Mucosa of rectum (tissue), 2 donors: ENCODE measurements around the gene LGR4.

Source experiments
- H3K27ac ChIP-seq, 2 donors: one replicate each; pipeline ENCODE4 v1.7.0; 2013; ENCODE audit warnings: inconsistent platforms in 2 of 2, low read depth in 2 of 2, low read length in 2 of 2
- H3K27me3 ChIP-seq, 2 donors: one replicate each; pipeline ENCODE4 v1.7.0; 2013; ENCODE audit warnings: low read length in 2 of 2; ENCODE audit not compliant: control insufficient read depth in 2 of 2, insufficient read depth in 2 of 2
- H3K36me3 ChIP-seq, 2 donors: one replicate each; pipeline ENCODE4 v1.7.0; 2013; ENCODE audit warnings: low read length in 2 of 2; ENCODE audit not compliant: control insufficient read depth in 2 of 2, insufficient read depth in 2 of 2
- H3K4me1 ChIP-seq, 2 donors: one replicate each; pipeline ENCODE4 v1.7.0; 2013; ENCODE audit warnings: low read length in 2 of 2, mild to moderate bottlenecking in 1 of 2; ENCODE audit not compliant: control insufficient read depth in 2 of 2, insufficient read depth in 2 of 2
- H3K4me3 ChIP-seq, 2 donors: one replicate each; pipeline ENCODE4 v1.7.0; 2013; ENCODE audit warnings: low read length in 2 of 2
- H3K9ac ChIP-seq, 2 donors: one replicate each; pipeline ENCODE4 v1.7.0; 2013; ENCODE audit warnings: low read length in 2 of 2, low read depth in 1 of 2, mild to moderate bottlenecking in 1 of 2
- H3K9me3 ChIP-seq, 2 donors: one replicate each; pipeline ENCODE4 v1.7.0; 2013; ENCODE audit warnings: low read length in 2 of 2; ENCODE audit not compliant: control insufficient read depth in 2 of 2
- donor health status: healthy.
- donor health status: Normal muscosa, but diverticular disease.

LGR4 gene

GRCh38 chr11:27418356-27418755, 54.2 kb downstream of the LGR4 start:
- no peak overlapping the region for H3K9ac ChIP-seq
- H3K4me1 ChIP-seq: peaks cover 0 to 7% of the 10 kb centered on the region in 2 donors
- no peak overlapping the region for H3K4me3 ChIP-seq
- no peaks in the 10 kb centered on the region for H3K9me3 ChIP-seq
- H3K36me3 ChIP-seq: no peaks in the 10 kb centered on the region
- H3K27me3 ChIP-seq: no peaks in the 10 kb centered on the region
- no peak overlapping the region for H3K27ac ChIP-seq

DNA sequence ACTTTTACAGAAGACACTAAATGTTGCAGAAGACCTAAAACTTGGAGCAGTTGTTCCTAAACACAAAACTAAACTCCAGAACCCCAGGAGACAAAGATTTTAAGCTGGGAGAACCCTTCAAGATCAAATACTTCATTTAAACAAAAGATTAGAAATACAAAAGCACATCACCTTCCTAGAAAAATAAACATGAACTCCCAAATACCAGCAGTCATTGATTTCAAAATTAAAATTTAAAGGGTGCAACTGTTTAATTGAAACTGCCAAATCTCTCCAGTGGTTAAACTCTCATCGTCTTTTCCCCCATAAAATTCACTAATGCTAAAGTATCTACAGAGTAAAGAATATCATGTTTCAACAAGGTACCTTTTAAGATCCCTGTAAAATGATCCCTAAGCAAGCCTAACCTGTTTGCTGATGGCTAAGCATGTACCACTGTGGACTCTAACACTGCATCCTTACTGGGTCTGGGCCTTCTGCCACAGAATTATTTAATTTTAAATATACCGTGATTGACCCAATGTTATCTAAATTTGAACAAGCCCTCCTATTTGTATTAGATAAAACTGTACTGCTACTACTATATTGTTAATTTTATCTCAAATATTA, 55.9 kb downstream of the LGR4 start:
- peaks cover 0 to 5% of the 10 kb centered on the region in 2 donors for H3K4me1 ChIP-seq
- H3K27me3 ChIP-seq: no peaks in the 10 kb centered on the region
- H3K4me3 ChIP-seq: no peak overlapping the region
- no peak overlapping the region for H3K9ac ChIP-seq
- H3K9me3 ChIP-seq: no peaks in the 10 kb centered on the region
- peaks cover 0 to 4% of the 10 kb centered on the region in 2 donors for H3K36me3 ChIP-seq
- no peak overlapping the region for H3K27ac ChIP-seq

DNA sequence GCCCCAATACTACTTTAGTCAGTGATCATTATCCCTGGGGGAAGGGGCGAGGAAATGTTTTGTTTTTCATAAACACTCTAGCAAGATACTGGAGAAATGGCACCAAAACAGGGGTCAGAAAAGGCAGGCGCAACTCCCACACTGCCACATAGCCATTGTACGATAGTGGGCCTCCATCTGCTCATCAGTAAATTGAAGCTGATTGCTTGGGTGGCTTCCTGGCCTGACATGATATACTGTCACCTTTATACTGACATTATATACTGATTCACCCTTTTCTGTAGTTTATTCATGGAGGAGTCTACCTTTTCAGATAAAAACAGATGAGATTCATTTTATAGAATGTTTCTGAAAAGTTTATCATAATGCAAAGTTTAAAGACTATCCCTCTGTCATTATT, 57.9 kb downstream of the LGR4 start:
- no peaks in the 10 kb centered on the region for H3K9me3 ChIP-seq
- H3K4me3 ChIP-seq: no peak overlapping the region
- no peak overlapping the region for H3K9ac ChIP-seq
- peaks cover 4% of the 10 kb centered on the region in 2 donors for H3K36me3 ChIP-seq
- no peak overlapping the region for H3K27ac ChIP-seq
- no peaks in the 10 kb centered on the region for H3K27me3 ChIP-seq
- H3K4me1 ChIP-seq: no peaks in the 10 kb centered on the region

DNA sequence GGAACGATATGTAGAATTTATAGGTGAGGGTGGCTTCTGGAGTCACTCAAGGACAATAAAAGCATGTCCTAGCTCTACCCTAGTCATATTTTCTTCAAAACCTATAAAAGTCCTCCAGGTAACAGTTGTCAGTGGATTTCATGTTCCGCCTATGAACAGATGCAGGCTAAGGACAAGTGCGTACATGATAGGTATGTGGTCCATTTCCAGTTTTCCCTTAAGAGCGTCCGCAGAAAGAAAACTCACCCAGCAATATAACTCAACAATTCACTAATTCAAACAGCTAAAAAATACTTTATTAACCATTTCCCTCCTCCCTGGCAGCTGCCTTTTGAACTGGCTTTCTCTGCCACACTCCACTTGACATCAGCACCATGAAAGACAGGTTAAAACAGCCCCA, 59.4 kb downstream of the LGR4 start:
- no peak overlapping the region for H3K9ac ChIP-seq
- H3K27ac ChIP-seq: no peak overlapping the region
- no peaks in the 10 kb centered on the region for H3K27me3 ChIP-seq
- H3K4me3 ChIP-seq: no peak overlapping the region
- H3K4me1 ChIP-seq: no peaks in the 10 kb centered on the region
- peaks cover 4 to 6% of the 10 kb centered on the region in 2 donors for H3K36me3 ChIP-seq
- H3K9me3 ChIP-seq: no peaks in the 10 kb centered on the region

DNA sequence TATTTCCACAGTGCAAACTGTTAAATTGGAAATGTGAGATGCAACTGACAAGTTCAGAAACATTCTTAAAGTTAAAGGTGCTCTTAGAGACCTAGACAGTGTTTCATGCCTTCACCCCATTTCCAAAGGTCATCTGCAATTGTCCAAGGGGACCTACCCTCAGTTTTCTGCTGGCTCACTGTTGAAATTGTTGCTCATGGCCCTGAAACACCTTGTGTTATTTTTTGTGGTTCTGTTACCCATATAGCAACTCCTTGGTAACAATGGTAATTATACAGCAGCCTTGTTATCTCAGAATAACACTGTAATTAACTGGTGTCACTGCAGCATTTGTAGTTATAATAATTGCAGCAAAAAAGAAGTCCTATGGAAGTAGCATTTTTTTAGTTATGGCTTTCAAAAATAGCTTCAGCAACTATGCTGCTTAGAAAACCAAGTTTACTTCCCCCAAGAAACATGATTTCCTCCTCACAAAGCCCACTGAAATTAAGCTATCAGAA, 60.3 kb downstream of the LGR4 start:
- peaks cover 4 to 6% of the 10 kb centered on the region in 2 donors for H3K36me3 ChIP-seq
- H3K27me3 ChIP-seq: no peaks in the 10 kb centered on the region
- H3K27ac ChIP-seq: no peak overlapping the region
- no peaks in the 10 kb centered on the region for H3K4me1 ChIP-seq
- no peak overlapping the region for H3K9ac ChIP-seq
- H3K4me3 ChIP-seq: no peak overlapping the region
- no peaks in the 10 kb centered on the region for H3K9me3 ChIP-seq

DNA sequence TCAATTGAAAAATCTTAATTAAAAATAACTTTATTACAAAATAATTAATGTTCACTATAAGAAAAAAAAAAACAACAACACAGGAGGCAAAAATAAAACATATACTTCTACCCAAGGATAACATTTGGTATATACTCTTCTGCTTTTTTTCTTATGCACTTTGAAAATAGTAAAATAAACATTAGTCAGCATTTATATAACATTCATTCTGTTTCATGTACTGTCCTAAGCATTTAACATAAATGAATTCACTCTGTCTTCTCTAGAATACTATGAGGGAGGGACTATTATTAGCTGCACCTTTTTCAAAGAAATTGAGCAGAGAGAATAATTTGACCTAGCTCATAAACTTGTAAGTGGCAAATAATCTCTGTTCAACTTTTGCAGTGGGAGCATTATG, 61.3 kb downstream of the LGR4 start:
- H3K36me3 ChIP-seq: peaks cover 4 to 6% of the 10 kb centered on the region in 2 donors
- no peaks in the 10 kb centered on the region for H3K4me1 ChIP-seq
- no peak overlapping the region for H3K27ac ChIP-seq
- H3K9me3 ChIP-seq: no peaks in the 10 kb centered on the region
- no peaks in the 10 kb centered on the region for H3K27me3 ChIP-seq
- no peak overlapping the region for H3K4me3 ChIP-seq
- H3K9ac ChIP-seq: no peak overlapping the region

- no peak overlapping the region for H3K9ac ChIP-seq
- H3K4me3 ChIP-seq: no peak overlapping the region
- peaks cover 4 to 6% of the 10 kb centered on the region in 2 donors for H3K36me3 ChIP-seq
- no peaks in the 10 kb centered on the region for H3K27me3 ChIP-seq
- no peaks in the 10 kb centered on the region for H3K4me1 ChIP-seq
- no peak overlapping the region for H3K27ac ChIP-seq
- H3K9me3 ChIP-seq: no peaks in the 10 kb centered on the region
Observed at GRCh38 chr11:27410272-27410671, 62.3 kb downstream of the LGR4 start.

- no peaks in the 10 kb centered on the region for H3K27me3 ChIP-seq
- no peak overlapping the region for H3K27ac ChIP-seq
- no peak overlapping the region for H3K4me3 ChIP-seq
- no peaks in the 10 kb centered on the region for H3K9me3 ChIP-seq
- no peaks in the 10 kb centered on the region for H3K4me1 ChIP-seq
- no peak overlapping the region for H3K9ac ChIP-seq
- peaks cover 4 to 6% of the 10 kb centered on the region in 2 donors for H3K36me3 ChIP-seq
Observed at GRCh38 chr11:27409742-27410141, 62.8 kb downstream of the LGR4 start.

DNA sequence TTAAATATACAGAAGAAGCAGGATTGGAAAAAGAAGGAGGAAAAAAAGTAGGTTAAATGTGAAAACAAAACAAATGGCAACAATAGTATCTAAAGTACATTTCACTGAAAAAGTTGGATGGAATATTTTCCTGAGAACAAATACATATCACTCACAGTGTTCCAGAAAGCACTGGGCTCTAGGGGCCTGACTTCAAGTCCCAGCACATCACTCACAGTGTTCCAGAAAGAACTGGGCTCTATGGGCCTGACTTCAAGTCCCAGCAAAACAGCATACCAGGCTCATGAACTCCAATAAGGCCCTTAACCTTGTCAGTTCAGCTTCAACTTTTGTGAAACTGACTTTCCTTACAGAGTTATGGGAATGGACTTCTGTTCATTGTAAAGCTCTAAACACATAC, 63.5 kb downstream of the LGR4 start:
- Histone ChIP-seq H3K36me3 (peaks cover 4 to 6% of the 10 kb centered on the region in 2 donors), H3K27ac (no peak overlapping the region), H3K9me3 (no peaks in the 10 kb centered on the region), H3K9ac (no peak overlapping the region), H3K27me3 (no peaks in the 10 kb centered on the region), H3K4me3 (no peak overlapping the region), H3K4me1 (no peaks in the 10 kb centered on the region)

DNA sequence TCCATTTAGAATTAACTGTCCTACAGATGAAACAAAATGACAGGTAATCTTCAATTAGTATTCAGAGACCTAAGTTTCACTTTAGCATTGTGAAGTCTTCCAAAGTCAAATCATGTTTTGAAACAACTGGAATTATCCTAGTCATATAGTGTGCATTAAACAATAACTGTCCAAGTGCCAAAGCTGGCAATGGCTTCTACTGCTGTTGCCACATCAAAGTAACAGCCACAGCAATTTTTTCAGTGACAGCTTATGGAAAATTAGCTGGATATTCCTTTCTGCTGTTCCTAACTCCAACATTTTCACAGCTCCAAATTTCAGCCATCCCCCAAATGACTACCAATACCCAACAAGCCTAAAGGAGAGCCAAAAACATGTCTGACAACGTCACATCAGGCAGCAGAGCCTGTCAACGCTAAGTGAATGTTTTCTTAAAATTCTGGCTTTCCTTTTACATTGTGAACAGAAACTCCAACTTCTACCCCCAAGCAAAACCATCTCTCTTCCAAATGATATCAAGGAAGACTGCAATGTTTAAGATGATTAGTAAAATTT, 64.3 kb downstream of the LGR4 start:
- Histone ChIP-seq H3K27me3 (no peaks in the 10 kb centered on the region), H3K9ac (no peak overlapping the region), H3K9me3 (no peaks in the 10 kb centered on the region), H3K27ac (no peak overlapping the region), H3K4me3 (no peak overlapping the region), H3K36me3 (peaks cover 4 to 6% of the 10 kb centered on the region in 2 donors), H3K4me1 (no peaks in the 10 kb centered on the region)
